HepG2 (cell line): Measurements from ENCODE around the gene CLIC6. TPM values are rescaled to one million over a fixed set of nuclear protein-coding genes. Genes with fewer than 3 reads are reported as not detected.

Experiments used
- ATAC-seq: fragments of 200-7000 bp; cut with Tn5 transposase; 3 replicates; pipeline ENCODE4 v1.9.1; 2020; ENCODE audit warnings: mild to moderate bottlenecking, moderate library complexity
- BruUV-seq: library from RNA; stranded (reverse); fragments of 400-500 nt; replicated peaks from 2 replicates; lab custom pipeline; 2021; lab: Mats Ljungman, UMichigan
- CTCF ChIA-PET: fragments of 300-600 bp; formaldehyde crosslinking; extraction: SDS; loops from one replicate; lab custom pipeline; 2021; ENCODE audit warnings: low total read pairs, inconsistent platforms, low intra/inter-chr PET ratio; lab: Yijun Ruan, JAX
- POLR2A ChIA-PET: fragments of 350-600 bp; sonication (Branson Sonifier 250); formaldehyde crosslinking; loops from one replicate; lab custom pipeline; 2020; ENCODE audit warnings: antibody characterized with exemption, inconsistent platforms; lab: Yijun Ruan, JAX
- DNase-seq: peaks from one replicate; pipeline ENCODE4 v3.0.0-alpha.2; 2015; ENCODE audit warnings: low spot score
- FAIRE-seq: peaks from 3 replicates; lab custom pipeline; 2011; peaks lifted over from hg19 to GRCh38; lab: Jason Lieb, UNC
- H2AFZ ChIP-seq: one replicate; pipeline ENCODE4 v1.6.1; 2011; ENCODE audit warnings: low read length, inconsistent platforms
- H3K27ac ChIP-seq: fragments of 300-600 bp; 3 replicates; pipeline ENCODE4 v1.8.0; 2011; ENCODE audit warnings: mixed run types, mild to moderate bottlenecking, mixed read lengths, low read length, inconsistent platforms; ENCODE audit not compliant: insufficient read depth; ENCODE audit errors: extremely low read length
- H3K27me3 ChIP-seq, 2 experiments: fragments of 200-600 bp in 1 of 2; 2 replicates in 1 of 2; 3 replicates in 1 of 2; pipeline versions ENCODE4 v1.6.0 to v1.8.0; 2011; ENCODE audit warnings: low read length in 2 of 2, mild to moderate bottlenecking in 2 of 2, moderate library complexity in 2 of 2, inconsistent platforms in 1 of 2; ENCODE audit not compliant: insufficient read depth in 2 of 2, control insufficient read depth in 1 of 2
- H3K36me3 ChIP-seq, 2 experiments: fragments of 200-600 bp in 1 of 2; replicated peaks in 1 of 2; 2 replicates in 1 of 2; 3 replicates in 1 of 2; pipeline versions ENCODE4 v1.5.1 to v1.8.0; 2011; ENCODE audit warnings: low read length in 2 of 2, inconsistent platforms in 1 of 2; ENCODE audit not compliant: insufficient read depth in 2 of 2, control insufficient read depth in 1 of 2
- H3K4me1 ChIP-seq: 2 replicates; pipeline ENCODE4 v1.5.1; 2012; ENCODE audit warnings: low read length, inconsistent platforms; ENCODE audit not compliant: insufficient read depth
- H3K4me2 ChIP-seq: 2 replicates; pipeline ENCODE4 v1.6.0; 2011; ENCODE audit warnings: low read depth, low read length, inconsistent platforms
- H3K4me3 ChIP-seq, 3 experiments: fragments of 200-600 bp in 1 of 3; sonication (generic), shearing (Covaris generic) in 1 of 3; replicated peaks in 1 of 3; 2 replicates each; pipeline ENCODE4 v1.5.1; 2011 to 2016; ENCODE audit warnings: low read length in 3 of 3, inconsistent platforms in 2 of 3, low read depth in 2 of 3, mild to moderate bottlenecking in 2 of 3, control low read depth in 1 of 3, mixed read lengths in 1 of 3; ENCODE audit not compliant: insufficient read depth in 1 of 3
- H3K79me2 ChIP-seq: one replicate; pipeline ENCODE4 v1.6.1; 2011; ENCODE audit warnings: low read length, inconsistent platforms; ENCODE audit not compliant: insufficient read depth
- H3K9ac ChIP-seq: 2 replicates; pipeline ENCODE4 v1.6.0; 2011; ENCODE audit warnings: mild to moderate bottlenecking, low read depth, low read length, inconsistent platforms; ENCODE audit not compliant: insufficient read depth
- H3K9me3 ChIP-seq: 2 replicates; pipeline ENCODE4 v1.5.1; 2012; ENCODE audit warnings: mild to moderate bottlenecking, low read length
- H4K20me1 ChIP-seq: 2 replicates; pipeline ENCODE4 v1.6.0; 2011; ENCODE audit warnings: inconsistent platforms, mild to moderate bottlenecking, low read length, moderate library complexity; ENCODE audit not compliant: insufficient read depth
- KLF13 ChIP-seq: sonication (generic); formaldehyde crosslinking; IDR thresholded peaks from 2 replicates; pipeline ENCODE4 v1.4.0; 2020; ENCODE audit warnings: mild to moderate bottlenecking, missing genetic modification reagents
- NBN ChIP-seq: fragments of 450-650 bp; conservative IDR thresholded peaks from 2 replicates; pipeline ENCODE4 v1.6.1; 2017
- RARA ChIP-seq: IDR thresholded peaks from 2 replicates; pipeline ENCODE4 v1.6.1; 2016; ENCODE audit warnings: missing genetic modification reagents, missing compliant biosample characterization
- SMARCC2 ChIP-seq: fragments of 450-650 bp; IDR thresholded peaks from 2 replicates; pipeline ENCODE4 v1.6.1; 2017; ENCODE audit warnings: antibody characterized with exemption, mild to moderate bottlenecking
- ZNF205 ChIP-seq: IDR thresholded peaks from 2 replicates; pipeline ENCODE4 v1.6.1; 2018; ENCODE audit warnings: missing biosample characterization, missing genetic modification reagents
- ZNF430 ChIP-seq: sonication (generic); formaldehyde crosslinking; IDR thresholded peaks from 2 replicates; pipeline ENCODE4 v1.9.0; 2021; ENCODE audit warnings: mild to moderate bottlenecking, missing genetic modification reagents
- ZSCAN20 ChIP-seq: sonication (generic); formaldehyde crosslinking; IDR thresholded peaks from 2 replicates; pipeline ENCODE4 v1.4.0; 2020; ENCODE audit warnings: missing genetic modification reagents, mild to moderate bottlenecking, borderline replicate concordance
- WGBS: methylation state at CpG from one replicate; pipeline ENCODE4 v1.1.6; 2017; ENCODE audit warnings: low lambda C conversion rate; 5-methylcytosine and 5-hydroxymethylcytosine counted together
- in situ Hi-C: cut with HindIII; loops from 2 replicates; pipeline ENCODE4 v1.10.0; 2017; ENCODE audit warnings: low pct_unique_long_range_greater_than_20kb; ENCODE audit not compliant: extremely low pct_ligation_motif_present
- intact Hi-C: fragments of 100-400 bp; cut with micrococcal nuclease; formaldehyde crosslinking; loops from one replicate; pipeline ENCODE4 v1.10.0; 2022; ENCODE audit not compliant: unreplicated experiment
- polyA plus RNA-seq, 8 experiments: library from polyadenylated mRNA; depleted of rRNA in 3 of 8; stranded (reverse) in 7 of 8; unstranded in 1 of 8; fragments of >200 nt; fragmentation: Illumina TruSeq in 4 of 8; extraction: Trizol in 4 of 8; gene quantifications; 2 replicates each; pipeline versions ENCODE4 v1.2.1 to v1.2.3, GENCODE V29; 2011 to 2016; ENCODE audit warnings: low read depth in 4 of 8, missing spikeins in 1 of 8, mixed read lengths in 1 of 8; ENCODE audit not compliant: insufficient read depth in 1 of 8
- total RNA-seq, 5 experiments: library from RNA; depleted of rRNA; stranded (reverse); fragments of >200 nt; fragmentation: Illumina TruSeq; extraction: Trizol; gene quantifications; 2 replicates each; pipeline ENCODE4 v1.2.3, GENCODE V29; 2016; ENCODE audit warnings: low read depth in 1 of 5
- TF ChIP-seq, protein P1 (sequence below): IDR thresholded peaks from 2 replicates; pipeline ENCODE4 v1.6.1; 2016; ENCODE audit warnings: low read depth
- TF ChIP-seq, protein P2 (sequence below): sonication (generic); formaldehyde crosslinking; IDR thresholded peaks from 2 replicates; pipeline ENCODE4 v1.5.1; 2020; ENCODE audit warnings: mild to moderate bottlenecking, missing genetic modification reagents, moderate library complexity

CLIC6 gene
- total and polyA plus RNA-seq, 2 of the 13 experiments (the other 11 are each of a cell fraction or from before 2014, with no cell fraction given), result not detected

DNA sequence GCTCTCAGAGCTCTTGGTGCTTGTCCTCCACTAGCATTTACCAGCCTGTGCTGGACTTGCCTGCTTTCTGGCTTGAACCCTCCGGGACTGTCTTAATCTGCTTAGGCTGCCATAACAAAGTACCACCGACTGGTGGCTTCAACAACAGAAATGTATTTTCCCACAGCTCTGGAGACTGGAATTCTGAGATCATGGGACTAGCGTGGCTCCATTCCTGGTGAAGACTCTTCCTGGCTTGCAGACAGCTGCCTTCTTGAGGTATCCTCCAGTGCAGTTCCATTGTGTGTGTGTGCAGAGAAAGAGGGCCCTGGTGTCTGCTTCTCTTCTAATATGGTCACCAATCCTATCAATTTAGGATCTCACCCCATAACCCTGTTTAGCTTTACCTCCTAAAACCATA lies 31.8 kb upstream of the CLIC6 start:
- in situ Hi-C loops (no loop called here), intact Hi-C loops (no loop called here)
- Histone ChIP-seq H3K4me2 (no peak overlapping the region), H3K9ac (no peak overlapping the region), H3K79me2 (no peaks in the 10 kb centered on the region), H3K27me3 (peaks cover 0 to 3% of the 10 kb centered on the region in 2 experiments; a peak in 2 of 5 replicates), H3K4me1 (no peaks in the 10 kb centered on the region), H2AFZ (no peak overlapping the region), H3K9me3 (no peaks in the 10 kb centered on the region), H4K20me1 (no peaks in the 10 kb centered on the region), H3K27ac (no peak overlapping the region), H3K4me3 (no peak overlapping the region)
- ATAC-seq, result no peak
- no peak for FAIRE-seq
- BruUV-seq, result no TSS peak
- no peak for DNase-seq
- 63% methylated on average over 3 of the region's 3 CpGs for WGBS
- POLR2A ChIA-PET, result no interaction called here
- CTCF ChIA-PET, result no interaction called here
- no peak for TF ChIP-seq ZNF430
- TF ChIP-seq, protein P1, sequence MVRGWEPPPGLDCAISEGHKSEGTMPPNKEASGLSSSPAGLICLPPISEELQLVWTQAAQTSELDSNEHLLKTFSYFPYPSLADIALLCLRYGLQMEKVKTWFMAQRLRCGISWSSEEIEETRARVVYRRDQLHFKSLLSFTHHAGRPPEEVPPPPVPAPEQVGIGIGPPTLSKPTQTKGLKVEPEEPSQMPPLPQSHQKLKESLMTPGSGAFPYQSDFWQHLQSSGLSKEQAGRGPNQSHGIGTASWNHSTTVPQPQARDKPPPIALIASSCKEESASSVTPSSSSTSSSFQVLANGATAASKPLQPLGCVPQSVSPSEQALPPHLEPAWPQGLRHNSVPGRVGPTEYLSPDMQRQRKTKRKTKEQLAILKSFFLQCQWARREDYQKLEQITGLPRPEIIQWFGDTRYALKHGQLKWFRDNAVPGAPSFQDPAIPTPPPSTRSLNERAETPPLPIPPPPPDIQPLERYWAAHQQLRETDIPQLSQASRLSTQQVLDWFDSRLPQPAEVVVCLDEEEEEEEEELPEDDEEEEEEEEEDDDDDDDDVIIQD (CRISPR knock-in tag), result no peak
- no peak for TF ChIP-seq ZSCAN20 (CRISPR knock-in tag)
- no peak for TF ChIP-seq NBN
- TF ChIP-seq ZNF205, result no peak
- no peak for TF ChIP-seq RARA (CRISPR knock-in tag)
- TF ChIP-seq, protein P2, sequence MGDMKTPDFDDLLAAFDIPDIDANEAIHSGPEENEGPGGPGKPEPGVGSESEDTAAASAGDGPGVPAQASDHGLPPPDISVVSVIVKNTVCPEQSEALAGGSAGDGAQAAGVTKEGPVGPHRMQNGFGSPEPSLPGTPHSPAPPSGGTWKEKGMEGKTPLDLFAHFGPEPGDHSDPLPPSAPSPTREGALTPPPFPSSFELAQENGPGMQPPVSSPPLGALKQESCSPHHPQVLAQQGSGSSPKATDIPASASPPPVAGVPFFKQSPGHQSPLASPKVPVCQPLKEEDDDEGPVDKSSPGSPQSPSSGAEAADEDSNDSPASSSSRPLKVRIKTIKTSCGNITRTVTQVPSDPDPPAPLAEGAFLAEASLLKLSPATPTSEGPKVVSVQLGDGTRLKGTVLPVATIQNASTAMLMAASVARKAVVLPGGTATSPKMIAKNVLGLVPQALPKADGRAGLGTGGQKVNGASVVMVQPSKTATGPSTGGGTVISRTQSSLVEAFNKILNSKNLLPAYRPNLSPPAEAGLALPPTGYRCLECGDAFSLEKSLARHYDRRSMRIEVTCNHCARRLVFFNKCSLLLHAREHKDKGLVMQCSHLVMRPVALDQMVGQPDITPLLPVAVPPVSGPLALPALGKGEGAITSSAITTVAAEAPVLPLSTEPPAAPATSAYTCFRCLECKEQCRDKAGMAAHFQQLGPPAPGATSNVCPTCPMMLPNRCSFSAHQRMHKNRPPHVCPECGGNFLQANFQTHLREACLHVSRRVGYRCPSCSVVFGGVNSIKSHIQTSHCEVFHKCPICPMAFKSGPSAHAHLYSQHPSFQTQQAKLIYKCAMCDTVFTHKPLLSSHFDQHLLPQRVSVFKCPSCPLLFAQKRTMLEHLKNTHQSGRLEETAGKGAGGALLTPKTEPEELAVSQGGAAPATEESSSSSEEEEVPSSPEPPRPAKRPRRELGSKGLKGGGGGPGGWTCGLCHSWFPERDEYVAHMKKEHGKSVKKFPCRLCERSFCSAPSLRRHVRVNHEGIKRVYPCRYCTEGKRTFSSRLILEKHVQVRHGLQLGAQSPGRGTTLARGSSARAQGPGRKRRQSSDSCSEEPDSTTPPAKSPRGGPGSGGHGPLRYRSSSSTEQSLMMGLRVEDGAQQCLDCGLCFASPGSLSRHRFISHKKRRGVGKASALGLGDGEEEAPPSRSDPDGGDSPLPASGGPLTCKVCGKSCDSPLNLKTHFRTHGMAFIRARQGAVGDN (CRISPR knock-in tag), result no peak
- no peak for TF ChIP-seq SMARCC2
- no peak for TF ChIP-seq KLF13 (CRISPR knock-in tag)
- TF ChIP-seq, all 625 proteins: peak for 0
- H3K36me3 ChIP-seq, result no peaks in the 10 kb centered on the region
